Measurements from ENCODE around the gene TRPT1.
"Not testable (repeated sequence)": the region's sequence is repeated elsewhere in the genome, so short reads cannot be mapped to it uniquely, and the experiment has no call there.

Gene TRPT1

GRCh38 chr11:64258356-64258755 is 32.4 kb upstream of the TRPT1 start:
- DNase-seq (ENCODE audit: low read depth): no peak

DNA sequence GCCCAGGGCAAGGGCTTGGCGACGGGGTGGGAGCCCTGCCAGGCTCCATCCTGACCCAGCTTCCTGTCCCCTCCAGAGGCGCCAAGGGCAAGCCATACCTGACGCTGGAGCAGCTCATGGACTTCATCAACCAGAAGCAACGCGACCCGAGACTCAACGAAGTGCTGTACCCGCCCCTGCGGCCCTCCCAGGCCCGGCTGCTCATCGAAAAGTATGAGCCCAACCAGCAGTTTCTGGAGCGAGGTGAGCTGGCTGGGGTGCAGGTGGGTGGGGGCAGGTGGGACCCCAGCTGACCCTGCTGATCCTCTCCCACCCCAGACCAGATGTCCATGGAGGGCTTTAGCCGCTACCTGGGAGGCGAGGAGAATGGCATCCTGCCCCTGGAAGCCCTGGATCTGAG is 30.3 kb upstream of the TRPT1 start:
- no peak for DNase-seq (ENCODE audit: low read depth)

GRCh38 chr11:64255135-64256128 is 29.4 kb upstream of the TRPT1 start:
- no peak for DNase-seq (ENCODE audit: low read depth)

GRCh38 chr11:64254326-64254725 is 28.3 kb upstream of the TRPT1 start:
- DNase-seq (ENCODE audit: low read depth): no peak

GRCh38 chr11:64253481-64253880 is 27.5 kb upstream of the TRPT1 start:
- DNase-seq (ENCODE audit: low read depth): no peak

GRCh38 chr11:64253043-64253442 is 27.1 kb upstream of the TRPT1 start:
- no peak for DNase-seq (ENCODE audit: low read depth)

DNA sequence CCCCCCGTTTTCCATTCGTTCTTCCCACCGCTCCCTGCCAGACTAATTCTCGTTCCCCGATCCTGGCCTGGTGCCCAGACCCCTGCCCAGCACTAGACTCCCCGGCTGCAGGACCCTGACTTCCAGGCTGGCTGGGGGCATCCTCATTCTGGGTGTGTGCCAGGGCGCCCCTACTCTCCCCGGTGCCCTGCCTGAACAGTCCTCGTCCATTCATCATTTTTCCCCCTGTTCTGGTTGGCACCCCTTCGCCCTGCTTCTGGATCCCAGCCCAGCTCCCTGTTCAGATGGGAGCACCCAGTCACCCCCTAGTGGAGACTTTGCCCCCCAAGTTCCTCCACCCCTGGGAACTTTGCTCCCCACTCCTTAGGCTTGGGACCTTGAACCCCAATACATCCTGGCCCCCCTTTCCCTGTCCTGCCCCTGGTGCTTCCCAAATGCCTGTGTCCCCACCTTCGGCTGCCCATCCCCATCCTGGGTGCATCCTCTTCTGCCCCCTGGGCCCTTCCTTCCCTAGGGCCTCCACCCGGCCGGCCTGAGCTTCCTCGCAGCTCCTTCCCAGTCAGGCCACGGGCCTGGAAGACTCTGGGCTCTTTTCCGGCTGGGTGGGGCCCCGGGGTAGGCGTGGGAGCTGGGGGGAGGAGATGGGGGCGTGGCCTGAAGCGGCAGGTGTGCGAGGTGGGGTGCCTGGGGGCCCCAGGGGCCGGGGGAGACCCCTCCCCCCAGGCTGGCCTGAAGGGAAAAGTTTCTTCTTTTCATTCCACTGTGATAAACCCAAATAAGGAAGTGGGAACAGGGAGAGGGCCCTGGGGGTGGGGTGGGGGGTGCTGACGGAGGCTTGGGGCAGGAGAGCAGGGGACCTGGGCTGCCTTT is 26.3 kb upstream of the TRPT1 start:
- DNase-seq (ENCODE audit: low read depth): no peak

DNA sequence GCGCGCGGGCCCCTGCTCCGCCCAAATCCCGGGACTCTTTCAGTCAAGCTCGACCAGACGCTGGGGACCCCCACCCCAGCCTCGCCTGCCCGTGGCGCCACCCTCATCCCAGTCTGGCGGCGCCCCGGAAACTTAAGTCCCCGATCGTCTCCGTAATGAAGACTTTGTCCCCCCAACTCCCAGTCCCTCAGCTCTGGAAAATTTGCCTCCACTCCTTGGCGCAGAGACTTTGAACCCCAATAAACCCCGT is 25.7 kb upstream of the TRPT1 start:
- DNase-seq (ENCODE audit: low read depth): no peak

GRCh38 chr11:64251016-64251752 is 25.2 kb upstream of the TRPT1 start, which contains the start of gene PLCB3:
Gene PLCB3, plus strand, starts transcription at chr11:64251530. Its CDS starts 120 bp downstream, at chr11:64251650.
- DNase-seq (ENCODE audit: low read depth): peak; percentile 64

- DNase-seq (ENCODE audit: low read depth): no peak
Measured at GRCh38 chr11:64250415-64251015, 24.5 kb upstream of the TRPT1 start.

DNA sequence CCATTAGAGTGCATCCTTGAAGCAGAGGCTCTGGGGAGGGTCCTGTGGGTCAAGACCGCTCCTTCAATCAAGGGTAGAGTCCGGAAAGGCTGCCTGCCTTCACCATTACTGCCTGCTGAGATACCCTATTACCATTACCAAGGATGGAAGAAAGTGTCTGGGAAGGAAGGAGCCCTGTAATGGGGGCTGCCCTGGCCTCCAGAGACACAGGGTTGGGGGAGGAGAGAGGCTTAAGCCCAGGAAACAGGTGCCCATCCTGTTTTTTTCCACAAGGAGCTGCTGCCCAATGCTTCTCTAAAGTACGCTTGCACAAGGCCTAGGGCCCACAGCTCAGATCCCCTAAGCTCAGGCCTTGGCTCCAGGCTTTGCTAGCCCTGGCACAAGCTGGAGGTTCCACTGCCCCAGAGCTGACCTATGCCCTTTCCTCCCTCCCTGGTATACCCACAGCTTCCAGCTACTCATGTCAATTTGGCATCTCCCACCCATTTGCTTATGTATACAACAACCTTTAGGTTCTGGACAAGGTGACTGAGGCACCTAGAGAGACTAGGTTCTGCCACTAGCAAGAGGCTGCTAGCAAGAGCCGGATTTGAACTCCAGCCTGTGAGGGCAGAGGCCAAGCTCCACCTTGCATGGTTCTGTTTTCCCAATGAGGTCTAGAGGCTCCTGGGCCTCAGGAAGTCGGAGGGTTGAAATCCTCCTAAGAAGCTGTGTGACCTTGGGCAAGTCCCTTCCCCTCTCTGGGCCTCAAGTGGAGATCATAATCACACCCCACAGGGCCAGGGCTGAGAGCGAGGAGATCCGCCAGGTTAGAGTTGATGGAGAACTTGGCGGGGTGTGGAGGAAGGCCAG is 23.8 kb upstream of the TRPT1 start:
- DNase-seq (ENCODE audit: low read depth): no peak

DNA sequence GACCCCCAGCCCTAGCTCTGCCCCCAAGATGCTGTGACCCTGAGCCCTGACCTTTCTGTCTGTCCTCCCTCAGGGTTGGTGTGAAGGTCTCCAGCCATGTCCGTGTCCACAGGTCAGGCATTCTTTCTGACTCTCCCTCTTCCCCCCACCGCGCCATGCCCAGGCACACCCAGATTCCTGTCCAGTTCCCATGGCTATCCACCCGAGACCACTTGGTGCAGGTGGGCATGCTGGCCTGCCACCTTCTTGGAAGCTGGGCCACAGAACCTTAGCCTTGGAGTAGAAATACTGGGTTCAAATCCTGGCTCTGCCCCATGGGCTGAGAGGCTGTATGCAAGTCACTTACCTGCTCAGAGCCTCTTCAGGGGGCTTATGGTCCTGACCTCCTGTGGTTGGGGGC is 23.1 kb upstream of the TRPT1 start:
- DNase-seq (ENCODE audit: low read depth): no peak

DNA sequence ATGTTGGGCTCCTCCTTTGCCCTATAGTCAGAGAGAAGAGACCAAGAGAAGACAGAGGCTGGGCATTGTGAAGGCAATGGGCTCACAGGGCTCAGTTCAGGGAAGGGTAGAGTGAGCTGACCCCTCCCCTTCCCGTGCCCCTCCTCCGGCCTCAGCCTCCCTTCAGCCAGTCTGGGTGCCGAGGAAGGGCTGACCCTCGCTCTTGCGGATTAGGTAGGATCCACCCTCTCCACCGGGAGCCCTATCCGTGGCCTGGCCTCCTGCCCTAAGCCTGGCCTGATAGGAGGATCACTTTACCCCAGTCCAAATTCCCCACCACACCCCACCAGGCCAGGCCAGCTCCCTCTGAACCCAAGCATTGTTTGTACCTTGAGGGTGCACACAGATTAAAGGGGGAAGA is 22.6 kb upstream of the TRPT1 start:
- no peak for DNase-seq (ENCODE audit: low read depth)

- no peak for DNase-seq (ENCODE audit: low read depth)
Measured at GRCh38 chr11:64247729-64248531, 21.9 kb upstream of the TRPT1 start.

GRCh38 chr11:64246871-64247728 is 21.1 kb upstream of the TRPT1 start, which contains the start of gene PPP1R14B:
Gene PPP1R14B, minus strand, starts transcription at chr11:64246943. Its CDS starts 270 bp downstream, at chr11:64246673.
- peak; percentile 74 for DNase-seq (ENCODE audit: low read depth)

DNA sequence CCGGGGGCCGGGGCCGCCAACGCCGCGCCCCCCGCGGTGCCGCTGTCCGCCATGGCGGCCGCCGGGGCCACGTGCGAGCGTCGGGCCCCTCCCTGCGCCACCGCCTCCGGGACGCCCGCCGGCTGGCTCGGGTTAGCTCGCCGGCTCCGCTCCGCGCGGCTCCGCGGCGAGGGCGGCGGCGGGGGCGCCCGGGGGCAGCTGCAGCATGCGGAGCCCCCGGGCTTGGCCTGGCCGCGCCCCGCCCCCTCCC is 20.6 kb upstream of the TRPT1 start:
- not testable (repeated sequence) for DNase-seq (ENCODE audit: low read depth)

DNA sequence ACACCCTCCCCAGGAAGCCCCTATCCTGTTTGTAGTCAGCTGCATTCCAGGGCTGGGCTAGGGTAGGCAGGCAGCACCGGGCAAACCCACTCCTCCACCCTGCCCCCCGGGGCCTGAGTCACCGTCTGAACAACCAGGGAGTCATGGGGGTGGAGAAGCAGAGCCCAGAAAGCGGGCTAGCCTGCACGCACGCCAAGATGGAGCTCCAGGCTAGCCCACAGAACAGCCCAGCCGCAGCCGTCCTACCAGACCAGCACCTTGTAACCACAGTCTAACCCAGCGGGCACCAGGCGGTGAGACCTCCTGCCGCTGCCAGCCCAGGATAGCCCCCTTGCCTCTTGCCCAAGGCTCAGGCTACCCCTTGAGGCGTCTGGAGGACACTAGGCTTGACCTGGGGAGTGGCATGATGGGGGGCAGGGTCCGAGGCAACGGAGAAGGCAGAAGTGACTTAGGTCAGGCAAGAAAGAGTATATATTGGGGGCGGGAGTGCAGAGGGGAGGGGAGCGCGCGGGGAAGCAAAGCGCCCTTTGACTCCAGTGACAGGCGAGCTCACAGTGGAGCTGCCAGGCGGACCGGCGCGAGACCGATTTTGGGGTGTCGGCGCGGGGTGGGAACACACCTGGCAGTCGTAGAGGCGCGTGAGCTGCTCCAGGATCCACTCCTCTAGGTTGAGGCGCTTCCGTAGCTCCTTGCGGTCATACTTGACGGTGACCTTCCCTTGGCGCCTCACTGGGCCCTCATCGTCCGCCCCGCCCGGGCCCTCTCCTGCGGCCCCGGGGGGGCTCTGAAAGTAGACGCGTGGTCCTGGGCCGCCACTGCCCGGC is 20.0 kb upstream of the TRPT1 start:
- peak; percentile 53 for DNase-seq (ENCODE audit: low read depth)

DNA sequence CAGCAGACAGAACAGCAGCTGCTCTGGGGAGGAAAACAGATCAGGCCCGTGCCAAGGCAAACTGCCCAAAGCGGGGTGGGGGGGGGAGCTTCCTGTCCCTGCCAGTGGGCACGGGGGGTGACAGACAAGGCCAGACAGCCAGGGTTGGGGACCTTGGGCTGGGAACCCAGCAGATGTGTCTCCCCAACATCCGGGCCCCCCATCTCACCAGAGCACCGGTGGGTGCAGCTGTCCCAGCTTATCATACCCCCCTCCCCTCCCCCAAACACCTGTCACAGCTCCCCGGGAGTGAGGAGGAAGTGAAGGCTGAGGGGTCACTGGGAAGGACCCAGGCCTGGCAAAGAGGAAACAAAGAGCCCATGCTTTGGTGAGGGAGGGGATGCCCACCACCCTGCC is 19.4 kb upstream of the TRPT1 start:
- DNase-seq (ENCODE audit: low read depth): peak; percentile 51
